GM12878 (cell line): ENCODE measurements around the gene GIPC3. TPM values are rescaled to one million over a fixed set of nuclear protein-coding genes. Genes with fewer than 3 reads are reported as not detected.

Experiments used
- ATAC-seq: fragments of 200-7000 bp; cut with Tn5 transposase; 3 replicates; pipeline ENCODE4 v1.9.1; 2020; ENCODE audit warnings: mild to moderate bottlenecking, moderate library complexity
- BruUV-seq: library from RNA; stranded (reverse); fragments of 400-500 nt; replicated peaks from 2 replicates; lab custom pipeline; 2021; lab: Mats Ljungman, UMichigan
- CTCF ChIA-PET: fragments of 300-600 bp; sonication (Branson Sonifier 250); formaldehyde crosslinking; extraction: SDS; loops from one replicate; lab custom pipeline; 2021; ENCODE audit warnings: inconsistent platforms; lab: Yijun Ruan, JAX
- POLR2A ChIA-PET: fragments of 350-600 bp; formaldehyde crosslinking; extraction: SDS; loops from one replicate; lab custom pipeline; 2021; ENCODE audit warnings: inconsistent platforms; lab: Charles Lee
- RAD21 ChIA-PET: fragments of 300-600 bp; sonication (Branson Sonifier 250); formaldehyde crosslinking; loops from one replicate; lab custom pipeline; 2023; ENCODE audit warnings: antibody characterized with exemption; ENCODE audit not compliant: unreplicated experiment; lab: Charles Lee
- SMC1A ChIA-PET: fragments of 300-600 bp; sonication (Branson Sonifier 250); formaldehyde crosslinking; loops from one replicate; lab custom pipeline; 2023; ENCODE audit not compliant: unreplicated experiment, uncharacterized antibody; lab: Charles Lee
- DNase-seq: peaks from one replicate; pipeline ENCODE4 v3.0.0-alpha.2; 2011; ENCODE audit warnings: low read depth, low spot score
- FAIRE-seq: peaks from 3 replicates; lab custom pipeline; 2011; peaks lifted over from hg19 to GRCh38; lab: Jason Lieb, UNC
- H2AFZ ChIP-seq: 2 replicates; pipeline ENCODE4 v1.6.0; 2011; ENCODE audit warnings: low read depth, low read length, control low read depth; ENCODE audit not compliant: control insufficient read depth
- H3K27ac ChIP-seq: 2 replicates; pipeline ENCODE4 v1.5.1; 2011; ENCODE audit warnings: control low read depth; ENCODE audit not compliant: control insufficient read depth, insufficient read depth
- H3K27me3 ChIP-seq, 2 experiments: replicated peaks in 1 of 2; 2 replicates each; pipeline versions ENCODE4 v1.6.0 to v1.6.1; 2011; ENCODE audit warnings: low read length in 1 of 2; ENCODE audit not compliant: control insufficient read depth in 2 of 2, insufficient read depth in 2 of 2
- H3K36me3 ChIP-seq, 2 experiments: 2 replicates each; pipeline ENCODE4 v1.5.1; 2011; ENCODE audit warnings: low read length in 1 of 2; ENCODE audit not compliant: control insufficient read depth in 2 of 2, insufficient read depth in 2 of 2
- H3K4me1 ChIP-seq: 2 replicates; pipeline ENCODE4 v1.6.1; 2011; ENCODE audit warnings: mild to moderate bottlenecking, low read length, moderate library complexity, mixed read lengths; ENCODE audit not compliant: control insufficient read depth, insufficient read depth
- H3K4me2 ChIP-seq: 2 replicates; pipeline ENCODE4 v1.6.0; 2011; ENCODE audit warnings: control low read depth; ENCODE audit not compliant: control insufficient read depth, insufficient read depth
- H3K4me3 ChIP-seq: fragments of 200-600 bp; sonication (generic); 2 replicates; pipeline ENCODE4 v1.5.1; 2016
- H3K79me2 ChIP-seq: 2 replicates; pipeline ENCODE4 v1.6.0; 2011; ENCODE audit warnings: low read length; ENCODE audit not compliant: control insufficient read depth, insufficient read depth
- H3K9ac ChIP-seq: 2 replicates; pipeline ENCODE4 v1.8.0; 2011; ENCODE audit warnings: low read length, control low read depth, mixed read lengths; ENCODE audit not compliant: control insufficient read depth, insufficient read depth
- H3K9me3 ChIP-seq: replicated peaks from 3 replicates; pipeline ENCODE4 v1.5.1; 2011; ENCODE audit warnings: mild to moderate bottlenecking, low read length; ENCODE audit not compliant: control insufficient read depth, insufficient read depth
- H4K20me1 ChIP-seq: 2 replicates; pipeline ENCODE4 v1.6.0; 2011; ENCODE audit not compliant: control insufficient read depth, insufficient read depth
- ZNF384 ChIP-seq: IDR thresholded peaks from 2 replicates; pipeline ENCODE4 v1.6.1; 2012; ENCODE audit warnings: low read depth, mild to moderate bottlenecking, low read length, improper control_type of control experiment, borderline replicate concordance
- WGBS: methylation state at CpG from one replicate; pipeline ENCODE4 v1.1.6; 2016; ENCODE audit warnings: low lambda C conversion rate; ENCODE audit not compliant: insufficient replicate concordance, insufficient coverage; ENCODE audit errors: missing lambda C conversion rate; 5-methylcytosine and 5-hydroxymethylcytosine counted together
- in situ Hi-C: fragments of 300-500 bp; cut with MboI; formaldehyde crosslinking; loops from 9 replicates; pipeline ENCODE4 v1.14.3; 2018; ENCODE audit warnings: mixed read lengths
- intact Hi-C: fragments of 100-400 bp; cut with micrococcal nuclease; formaldehyde crosslinking; loops from one replicate; pipeline ENCODE4 v1.14.2; 2022; ENCODE audit not compliant: unreplicated experiment
- polyA plus RNA-seq, 11 experiments: library from polyadenylated mRNA; depleted of rRNA in 4 of 11; unstranded in 6 of 11; stranded (reverse) in 5 of 11; fragments of >200 nt; fragmentation: Nextera tagmentation in 4 of 11; fragmentation: Illumina TruSeq in 1 of 11; extraction: Ambion mirVana in 4 of 11; extraction: Trizol in 1 of 11; gene quantifications; 1 replicate in 1 of 11; 2 replicates in 10 of 11; pipeline versions ENCODE4 v1.2.1 to v1.2.3, GENCODE V29; 2011 to 2016; ENCODE audit warnings: inconsistent platforms in 2 of 11, missing spikeins in 2 of 11, low read depth in 1 of 11
- total RNA-seq, 4 experiments: library from RNA; depleted of rRNA in 3 of 4; stranded (reverse); fragments of >200 nt in 3 of 4; fragmentation: Illumina TruSeq in 1 of 4; extraction: Trizol in 1 of 4; gene quantifications; 2 replicates each; pipeline versions ENCODE4 v1.2.1 to v1.2.3, GENCODE V29; 2013 to 2021
- TF ChIP-seq, protein P1 (sequence below): fragments of 450-650 bp; conservative IDR thresholded peaks from 2 replicates; pipeline ENCODE4 v1.6.1; 2017; ENCODE audit warnings: mild to moderate bottlenecking, moderate library complexity
- TF ChIP-seq, protein P2 (sequence below): IDR thresholded peaks from 2 replicates; pipeline ENCODE4 v1.6.1; 2012; ENCODE audit warnings: low read depth, low read length, improper control_type of control experiment
- TF ChIP-seq, protein P3 (sequence below): fragments of 450-650 bp; IDR thresholded peaks from 2 replicates; pipeline ENCODE4 v1.6.1; 2017; ENCODE audit warnings: borderline replicate concordance
- TF ChIP-seq, protein P4 (sequence below): fragments of 450-650 bp; IDR thresholded peaks from 2 replicates; pipeline ENCODE4 v1.6.1; 2017; ENCODE audit warnings: mild to moderate bottlenecking

The GIPC3 gene
- total and polyA plus RNA-seq, 10 of the 15 experiments (the other 5 are each of a cell fraction or from before 2014, with no cell fraction given), result not detected

DNA sequence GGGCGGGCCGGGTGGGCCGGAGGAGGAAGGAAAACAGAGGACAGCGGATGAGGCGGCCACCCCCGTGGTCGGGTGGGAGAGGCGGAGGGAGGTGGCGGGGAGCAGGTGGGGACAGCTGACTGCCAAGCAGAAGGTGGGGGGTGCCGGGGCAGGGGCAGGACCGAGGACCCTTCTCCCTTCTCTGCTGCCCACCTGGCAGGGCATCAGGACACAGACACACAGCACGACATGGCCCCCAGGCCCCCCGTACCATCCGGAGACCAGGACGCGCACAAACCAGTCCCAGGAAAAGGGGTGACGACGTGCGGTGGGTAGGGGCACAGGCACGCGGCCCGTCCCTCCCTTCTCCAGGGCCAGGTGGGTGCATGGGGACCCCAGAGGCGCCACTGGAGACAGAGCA, 52.3 kb downstream of the GIPC3 start:
- TF ChIP-seq, protein P1, sequence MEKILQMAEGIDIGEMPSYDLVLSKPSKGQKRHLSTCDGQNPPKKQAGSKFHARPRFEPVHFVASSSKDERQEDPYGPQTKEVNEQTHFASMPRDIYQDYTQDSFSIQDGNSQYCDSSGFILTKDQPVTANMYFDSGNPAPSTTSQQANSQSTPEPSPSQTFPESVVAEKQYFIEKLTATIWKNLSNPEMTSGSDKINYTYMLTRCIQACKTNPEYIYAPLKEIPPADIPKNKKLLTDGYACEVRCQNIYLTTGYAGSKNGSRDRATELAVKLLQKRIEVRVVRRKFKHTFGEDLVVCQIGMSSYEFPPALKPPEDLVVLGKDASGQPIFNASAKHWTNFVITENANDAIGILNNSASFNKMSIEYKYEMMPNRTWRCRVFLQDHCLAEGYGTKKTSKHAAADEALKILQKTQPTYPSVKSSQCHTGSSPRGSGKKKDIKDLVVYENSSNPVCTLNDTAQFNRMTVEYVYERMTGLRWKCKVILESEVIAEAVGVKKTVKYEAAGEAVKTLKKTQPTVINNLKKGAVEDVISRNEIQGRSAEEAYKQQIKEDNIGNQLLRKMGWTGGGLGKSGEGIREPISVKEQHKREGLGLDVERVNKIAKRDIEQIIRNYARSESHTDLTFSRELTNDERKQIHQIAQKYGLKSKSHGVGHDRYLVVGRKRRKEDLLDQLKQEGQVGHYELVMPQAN, result no peak
- no peak for TF ChIP-seq ZNF384
- TF ChIP-seq, protein P2, sequence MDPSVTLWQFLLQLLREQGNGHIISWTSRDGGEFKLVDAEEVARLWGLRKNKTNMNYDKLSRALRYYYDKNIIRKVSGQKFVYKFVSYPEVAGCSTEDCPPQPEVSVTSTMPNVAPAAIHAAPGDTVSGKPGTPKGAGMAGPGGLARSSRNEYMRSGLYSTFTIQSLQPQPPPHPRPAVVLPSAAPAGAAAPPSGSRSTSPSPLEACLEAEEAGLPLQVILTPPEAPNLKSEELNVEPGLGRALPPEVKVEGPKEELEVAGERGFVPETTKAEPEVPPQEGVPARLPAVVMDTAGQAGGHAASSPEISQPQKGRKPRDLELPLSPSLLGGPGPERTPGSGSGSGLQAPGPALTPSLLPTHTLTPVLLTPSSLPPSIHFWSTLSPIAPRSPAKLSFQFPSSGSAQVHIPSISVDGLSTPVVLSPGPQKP, result no peak
- TF ChIP-seq, protein P3, sequence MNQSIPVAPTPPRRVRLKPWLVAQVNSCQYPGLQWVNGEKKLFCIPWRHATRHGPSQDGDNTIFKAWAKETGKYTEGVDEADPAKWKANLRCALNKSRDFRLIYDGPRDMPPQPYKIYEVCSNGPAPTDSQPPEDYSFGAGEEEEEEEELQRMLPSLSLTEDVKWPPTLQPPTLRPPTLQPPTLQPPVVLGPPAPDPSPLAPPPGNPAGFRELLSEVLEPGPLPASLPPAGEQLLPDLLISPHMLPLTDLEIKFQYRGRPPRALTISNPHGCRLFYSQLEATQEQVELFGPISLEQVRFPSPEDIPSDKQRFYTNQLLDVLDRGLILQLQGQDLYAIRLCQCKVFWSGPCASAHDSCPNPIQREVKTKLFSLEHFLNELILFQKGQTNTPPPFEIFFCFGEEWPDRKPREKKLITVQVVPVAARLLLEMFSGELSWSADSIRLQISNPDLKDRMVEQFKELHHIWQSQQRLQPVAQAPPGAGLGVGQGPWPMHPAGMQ, result no peak
- TF ChIP-seq, protein P4, sequence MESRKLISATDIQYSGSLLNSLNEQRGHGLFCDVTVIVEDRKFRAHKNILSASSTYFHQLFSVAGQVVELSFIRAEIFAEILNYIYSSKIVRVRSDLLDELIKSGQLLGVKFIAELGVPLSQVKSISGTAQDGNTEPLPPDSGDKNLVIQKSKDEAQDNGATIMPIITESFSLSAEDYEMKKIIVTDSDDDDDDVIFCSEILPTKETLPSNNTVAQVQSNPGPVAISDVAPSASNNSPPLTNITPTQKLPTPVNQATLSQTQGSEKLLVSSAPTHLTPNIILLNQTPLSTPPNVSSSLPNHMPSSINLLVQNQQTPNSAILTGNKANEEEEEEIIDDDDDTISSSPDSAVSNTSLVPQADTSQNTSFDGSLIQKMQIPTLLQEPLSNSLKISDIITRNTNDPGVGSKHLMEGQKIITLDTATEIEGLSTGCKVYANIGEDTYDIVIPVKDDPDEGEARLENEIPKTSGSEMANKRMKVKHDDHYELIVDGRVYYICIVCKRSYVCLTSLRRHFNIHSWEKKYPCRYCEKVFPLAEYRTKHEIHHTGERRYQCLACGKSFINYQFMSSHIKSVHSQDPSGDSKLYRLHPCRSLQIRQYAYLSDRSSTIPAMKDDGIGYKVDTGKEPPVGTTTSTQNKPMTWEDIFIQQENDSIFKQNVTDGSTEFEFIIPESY, result no peak
- FAIRE-seq (no peak), ATAC-seq (no peak), DNase-seq (no peak)
- Histone ChIP-seq H3K9ac (no peak overlapping the region), H2AFZ (no peak overlapping the region), H3K27ac (no peak overlapping the region), H3K36me3 (no peaks in the 10 kb centered on the region; a peak in 1 of 4 replicates), H3K9me3 (no peaks in the 10 kb centered on the region), H3K4me1 (no peaks in the 10 kb centered on the region), H3K4me2 (no peak overlapping the region), H3K27me3 (no peaks in the 10 kb centered on the region), H4K20me1 (no peaks in the 10 kb centered on the region), H3K4me3 (no peak overlapping the region), H3K79me2 (no peaks in the 10 kb centered on the region)
- ChIA-PET RAD21 (no interaction called here), CTCF (no interaction called here), POLR2A (no interaction called here), SMC1A (no interaction called here)
- no TSS peak for BruUV-seq
- in situ Hi-C loops (no loop called here), intact Hi-C loops (no loop called here)
- 89% methylated on average over 14 of the region's 23 CpGs for WGBS
